ENCODE measurements around the gene SLC2A13. TPM values are rescaled to one million over a fixed set of nuclear protein-coding genes. Genes with fewer than 3 reads are reported as not detected.

Gene SLC2A13
- total RNA-seq, 4 donors from 2014 or later, result 9.1 to 63.4 (median 33.1) TPM

DNA sequence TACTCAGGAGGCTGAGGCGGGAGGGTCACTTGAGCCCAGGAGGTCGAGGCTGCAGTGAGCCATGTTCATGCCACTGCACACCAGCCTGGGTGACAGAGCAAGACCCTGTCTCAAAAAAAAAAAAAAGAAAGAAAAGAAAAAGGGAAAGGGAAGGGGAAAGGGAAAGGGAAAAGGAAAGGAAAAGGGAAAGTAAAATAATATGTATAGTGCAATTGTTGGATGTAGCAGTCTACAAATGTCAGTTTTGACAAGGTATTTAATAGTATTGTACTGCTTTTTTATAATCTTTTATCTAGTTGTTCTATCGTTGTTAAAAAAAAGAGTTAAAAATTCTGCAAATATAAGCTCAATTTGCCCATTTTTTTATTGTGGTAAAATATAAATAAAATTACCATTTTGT is 67.3 kb downstream of the SLC2A13 start:
- H3K4me3 ChIP-seq, result no peak overlapping the region
- no peak for DNase-seq
- H3K36me3 ChIP-seq, result no peaks in the 10 kb centered on the region
- H3K27me3 ChIP-seq, result no peaks in the 10 kb centered on the region
- no peak for TF ChIP-seq POLR2A (IDR thresholded peaks at IDR 0.05)
- TF ChIP-seq, protein P1, sequence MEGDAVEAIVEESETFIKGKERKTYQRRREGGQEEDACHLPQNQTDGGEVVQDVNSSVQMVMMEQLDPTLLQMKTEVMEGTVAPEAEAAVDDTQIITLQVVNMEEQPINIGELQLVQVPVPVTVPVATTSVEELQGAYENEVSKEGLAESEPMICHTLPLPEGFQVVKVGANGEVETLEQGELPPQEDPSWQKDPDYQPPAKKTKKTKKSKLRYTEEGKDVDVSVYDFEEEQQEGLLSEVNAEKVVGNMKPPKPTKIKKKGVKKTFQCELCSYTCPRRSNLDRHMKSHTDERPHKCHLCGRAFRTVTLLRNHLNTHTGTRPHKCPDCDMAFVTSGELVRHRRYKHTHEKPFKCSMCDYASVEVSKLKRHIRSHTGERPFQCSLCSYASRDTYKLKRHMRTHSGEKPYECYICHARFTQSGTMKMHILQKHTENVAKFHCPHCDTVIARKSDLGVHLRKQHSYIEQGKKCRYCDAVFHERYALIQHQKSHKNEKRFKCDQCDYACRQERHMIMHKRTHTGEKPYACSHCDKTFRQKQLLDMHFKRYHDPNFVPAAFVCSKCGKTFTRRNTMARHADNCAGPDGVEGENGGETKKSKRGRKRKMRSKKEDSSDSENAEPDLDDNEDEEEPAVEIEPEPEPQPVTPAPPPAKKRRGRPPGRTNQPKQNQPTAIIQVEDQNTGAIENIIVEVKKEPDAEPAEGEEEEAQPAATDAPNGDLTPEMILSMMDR (IDR thresholded peaks at IDR 0.05), result no peak
- no peaks in the 10 kb centered on the region for H3K4me1 ChIP-seq
- H3K9me3 ChIP-seq, result no peaks in the 10 kb centered on the region
- no peak overlapping the region for H3K27ac ChIP-seq

DNA sequence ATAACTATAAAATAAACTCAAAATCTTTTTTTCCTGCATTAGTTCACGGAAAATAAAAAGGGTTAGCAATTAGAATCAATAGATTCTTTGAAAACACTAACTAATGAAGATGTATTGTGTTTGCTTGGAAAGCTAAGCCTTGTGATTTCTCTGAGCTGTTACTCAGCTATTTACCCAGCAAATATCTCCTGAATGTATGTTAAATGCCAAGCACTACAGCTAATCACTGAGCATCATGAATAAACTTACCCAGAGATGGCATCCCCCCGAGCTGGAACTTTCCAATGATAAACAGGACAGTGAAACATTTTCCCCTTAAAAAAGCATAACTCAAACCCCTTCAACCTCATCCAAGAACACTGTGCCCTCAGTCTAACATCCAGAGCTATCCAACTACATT is 71.2 kb downstream of the SLC2A13 start:
- DNase-seq, result no peak
- Histone ChIP-seq H3K27me3 (no peaks in the 10 kb centered on the region), H3K27ac (no peak overlapping the region), H3K4me3 (no peak overlapping the region), H3K36me3 (no peaks in the 10 kb centered on the region), H3K9me3 (no peaks in the 10 kb centered on the region), H3K4me1 (no peaks in the 10 kb centered on the region)
- TF ChIP-seq, protein P1 (IDR thresholded peaks at IDR 0.05), result no peak
- TF ChIP-seq POLR2A (IDR thresholded peaks at IDR 0.05), result no peak

DNA sequence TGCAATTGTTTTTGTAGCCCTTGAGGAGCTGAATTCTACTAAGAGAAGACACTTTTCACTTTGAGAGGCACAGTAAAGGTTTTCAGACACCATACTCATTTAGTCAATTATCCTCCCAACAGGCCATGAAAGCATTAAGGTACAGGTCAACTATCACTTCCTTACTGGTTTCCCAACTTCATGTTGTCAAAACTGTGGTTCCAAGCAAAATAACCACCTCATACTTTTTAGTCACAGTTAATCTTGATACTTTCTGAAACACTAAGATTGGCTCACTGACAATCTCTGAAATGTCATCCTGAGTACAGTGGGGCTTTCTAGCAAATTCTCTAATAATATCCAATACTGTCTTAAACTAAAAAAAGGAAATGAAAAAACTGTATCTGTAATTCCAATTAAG is 71.7 kb downstream of the SLC2A13 start:
- Histone ChIP-seq H3K27me3 (no peaks in the 10 kb centered on the region), H3K36me3 (no peaks in the 10 kb centered on the region), H3K9me3 (no peaks in the 10 kb centered on the region), H3K4me1 (no peaks in the 10 kb centered on the region), H3K27ac (no peak overlapping the region), H3K4me3 (no peak overlapping the region)
- DNase-seq, result no peak
- TF ChIP-seq, protein P1 (IDR thresholded peaks at IDR 0.05), result no peak

DNA sequence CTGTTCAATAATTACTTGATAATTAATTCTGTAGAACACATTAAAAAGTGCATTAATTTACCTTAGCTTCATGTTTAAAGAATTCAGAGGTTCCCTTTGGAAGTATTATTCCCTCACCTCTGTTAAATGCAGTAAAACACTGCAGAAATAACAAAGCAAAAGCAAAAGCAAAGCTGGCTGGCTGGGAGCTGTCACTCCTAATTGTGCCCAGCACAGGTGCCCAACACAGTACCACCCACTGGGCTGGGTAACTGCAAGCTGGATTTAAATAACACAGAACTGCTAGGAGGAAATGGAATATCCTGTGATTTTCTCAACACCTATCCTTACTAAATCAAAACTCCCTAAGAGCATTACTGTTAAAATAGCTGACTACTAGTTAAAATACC is 72.6 kb downstream of the SLC2A13 start:
- no peak overlapping the region for H3K4me3 ChIP-seq

DNA sequence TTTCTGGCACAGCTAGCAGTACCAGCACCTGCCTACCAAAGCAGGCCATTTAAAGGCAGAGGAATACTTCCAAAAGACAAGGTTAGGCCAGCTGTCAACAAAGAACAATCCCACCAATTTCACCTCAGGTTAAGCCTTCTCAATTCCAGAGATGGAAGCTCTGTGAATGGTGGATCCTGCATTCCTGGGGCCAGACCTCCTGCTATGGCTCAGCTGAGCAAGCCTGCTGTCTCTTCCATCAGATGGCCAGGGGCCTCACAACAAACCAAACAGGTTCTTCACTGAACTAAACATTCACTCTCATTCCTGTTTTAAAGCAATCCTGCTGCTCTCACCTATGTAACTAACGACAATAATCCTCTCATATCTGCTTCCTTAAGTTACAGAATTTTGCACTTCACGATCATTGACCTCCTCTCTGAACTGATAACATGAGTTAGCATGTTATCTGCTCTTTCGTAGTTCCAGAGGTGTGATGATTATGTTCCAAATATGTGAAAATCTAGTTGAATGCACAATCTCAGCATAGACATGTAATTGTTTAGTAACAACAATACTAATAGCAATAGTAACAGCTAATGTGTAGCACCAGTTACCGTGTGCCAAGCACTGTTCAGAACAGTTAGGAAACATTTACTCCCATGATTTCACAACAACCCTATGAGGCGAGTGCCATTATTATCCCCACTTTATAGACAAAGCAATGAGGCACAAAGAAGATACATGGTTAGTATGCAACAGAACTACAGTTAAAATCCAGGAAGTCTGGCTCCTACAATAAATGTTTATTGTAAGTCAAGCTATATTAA is 73.2 kb downstream of the SLC2A13 start:
- TF ChIP-seq, protein P1 (IDR thresholded peaks at IDR 0.05), result peak in 1 of 6 experiments; percentile 1
- no peak for TF ChIP-seq POLR2A (IDR thresholded peaks at IDR 0.05)
- no peak for DNase-seq
- Histone ChIP-seq H3K9me3 (no peaks in the 10 kb centered on the region), H3K4me3 (no peak overlapping the region), H3K36me3 (no peaks in the 10 kb centered on the region), H3K27me3 (no peaks in the 10 kb centered on the region), H3K27ac (peak overlapping the region in 1 of 4 donors; percentile 22), H3K4me1 (no peaks in the 10 kb centered on the region)

More for the DNA sequence above, 72.6 kb downstream of the SLC2A13 start:
- Histone ChIP-seq H3K9me3 (no peaks in the 10 kb centered on the region), H3K4me1 (no peaks in the 10 kb centered on the region), H3K27ac (peak overlapping the region in 1 of 4 donors; percentile 22), H3K27me3 (no peaks in the 10 kb centered on the region), H3K36me3 (no peaks in the 10 kb centered on the region)
- TF ChIP-seq, protein P1 (IDR thresholded peaks at IDR 0.05), result peak in 1 of 6 experiments; percentile 0
- TF ChIP-seq POLR2A (IDR thresholded peaks at IDR 0.05), result no peak
- peak in 1 of 3 donors; percentile 58 for DNase-seq
